ENCODE results near the gene SLC41A3.

SLC41A3 gene

GRCh38 chr3:126076140-126076539, 7.8 kb downstream of the SLC41A3 start (continued):
- TF ChIP-seq, protein P1, sequence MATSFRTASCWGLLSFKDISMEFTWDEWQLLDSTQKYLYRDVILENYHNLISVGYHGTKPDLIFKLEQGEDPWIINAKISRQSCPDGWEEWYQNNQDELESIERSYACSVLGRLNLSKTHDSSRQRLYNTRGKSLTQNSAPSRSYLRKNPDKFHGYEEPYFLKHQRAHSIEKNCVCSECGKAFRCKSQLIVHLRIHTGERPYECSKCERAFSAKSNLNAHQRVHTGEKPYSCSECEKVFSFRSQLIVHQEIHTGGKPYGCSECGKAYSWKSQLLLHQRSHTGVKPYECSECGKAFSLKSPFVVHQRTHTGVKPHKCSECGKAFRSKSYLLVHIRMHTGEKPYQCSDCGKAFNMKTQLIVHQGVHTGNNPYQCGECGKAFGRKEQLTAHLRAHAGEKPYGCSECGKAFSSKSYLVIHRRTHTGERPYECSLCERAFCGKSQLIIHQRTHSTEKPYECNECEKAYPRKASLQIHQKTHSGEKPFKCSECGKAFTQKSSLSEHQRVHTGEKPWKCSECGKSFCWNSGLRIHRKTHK (tag by site-specific recombination; IDR thresholded peaks at IDR 0.05) = no peak
- TF ChIP-seq GFI1B (tag by site-specific recombination; IDR thresholded peaks at IDR 0.05) = no peak
- no peak for TF ChIP-seq ZFP3 (tag by site-specific recombination; IDR thresholded peaks at IDR 0.05; ENCODE audit: low read depth)
- no peak for TF ChIP-seq ZNF518A (tag by site-specific recombination; conservative IDR thresholded peaks at IDR 0.05; ENCODE audit: low read depth)
- TF ChIP-seq REPIN1 (tag by site-specific recombination; IDR thresholded peaks at IDR 0.05; ENCODE audit: low read depth) = no peak
- TF ChIP-seq OVOL3 (tag by site-specific recombination; IDR thresholded peaks at IDR 0.05) = no peak
- no peak for TF ChIP-seq YY2 (tag by site-specific recombination; IDR thresholded peaks at IDR 0.05)
- TF ChIP-seq ZNF324 (tag by site-specific recombination; IDR thresholded peaks at IDR 0.05) = no peak
- TF ChIP-seq KLF10 (tag by site-specific recombination; IDR thresholded peaks at IDR 0.05) = no peak

DNA sequence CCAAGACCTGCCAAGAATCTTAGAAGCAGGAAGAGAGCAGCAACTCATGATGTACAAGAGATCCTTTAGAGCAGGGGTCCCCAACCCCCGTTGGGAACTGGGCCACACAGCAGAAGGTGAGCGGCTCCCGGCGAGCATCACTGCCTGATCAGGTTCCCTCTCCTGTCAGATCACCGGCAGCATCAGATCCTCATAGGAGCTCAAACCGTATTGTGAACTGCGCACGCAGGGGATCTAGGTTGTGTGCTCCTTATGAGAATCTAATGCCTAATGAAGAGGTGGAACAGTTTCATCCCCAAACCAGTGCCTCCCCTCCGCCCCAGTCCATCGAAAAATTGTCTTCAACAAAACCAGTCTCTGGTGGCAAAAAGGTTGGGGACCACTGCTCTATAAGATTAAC, 13.8 kb downstream of the SLC41A3 start:
- POLR2A ChIA-PET = no interaction called here
- TF ChIP-seq, protein P2, sequence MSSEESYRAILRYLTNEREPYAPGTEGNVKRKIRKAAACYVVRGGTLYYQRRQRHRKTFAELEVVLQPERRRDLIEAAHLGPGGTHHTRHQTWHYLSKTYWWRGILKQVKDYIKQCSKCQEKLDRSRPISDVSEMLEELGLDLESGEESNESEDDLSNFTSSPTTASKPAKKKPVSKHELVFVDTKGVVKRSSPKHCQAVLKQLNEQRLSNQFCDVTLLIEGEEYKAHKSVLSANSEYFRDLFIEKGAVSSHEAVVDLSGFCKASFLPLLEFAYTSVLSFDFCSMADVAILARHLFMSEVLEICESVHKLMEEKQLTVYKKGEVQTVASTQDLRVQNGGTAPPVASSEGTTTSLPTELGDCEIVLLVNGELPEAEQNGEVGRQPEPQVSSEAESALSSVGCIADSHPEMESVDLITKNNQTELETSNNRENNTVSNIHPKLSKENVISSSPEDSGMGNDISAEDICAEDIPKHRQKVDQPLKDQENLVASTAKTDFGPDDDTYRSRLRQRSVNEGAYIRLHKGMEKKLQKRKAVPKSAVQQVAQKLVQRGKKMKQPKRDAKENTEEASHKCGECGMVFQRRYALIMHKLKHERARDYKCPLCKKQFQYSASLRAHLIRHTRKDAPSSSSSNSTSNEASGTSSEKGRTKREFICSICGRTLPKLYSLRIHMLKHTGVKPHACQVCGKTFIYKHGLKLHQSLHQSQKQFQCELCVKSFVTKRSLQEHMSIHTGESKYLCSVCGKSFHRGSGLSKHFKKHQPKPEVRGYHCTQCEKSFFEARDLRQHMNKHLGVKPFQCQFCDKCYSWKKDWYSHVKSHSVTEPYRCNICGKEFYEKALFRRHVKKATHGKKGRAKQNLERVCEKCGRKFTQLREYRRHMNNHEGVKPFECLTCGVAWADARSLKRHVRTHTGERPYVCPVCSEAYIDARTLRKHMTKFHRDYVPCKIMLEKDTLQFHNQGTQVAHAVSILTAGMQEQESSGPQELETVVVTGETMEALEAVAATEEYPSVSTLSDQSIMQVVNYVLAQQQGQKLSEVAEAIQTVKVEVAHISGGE (tag by site-specific recombination; conservative IDR thresholded peaks at IDR 0.05; ENCODE audit: low read depth) = no peak
- TF ChIP-seq ZNF544 (tag by site-specific recombination; IDR thresholded peaks at IDR 0.05) = no peak
- TF ChIP-seq KLF1 (tag by site-specific recombination; IDR thresholded peaks at IDR 0.05) = no peak
- no peak for TF ChIP-seq TRIM28 (IDR thresholded peaks at IDR 0.05; ENCODE audit: borderline replicate concordance, low read length)
- no peak for TF ChIP-seq FEZF1 (tag by site-specific recombination; IDR thresholded peaks at IDR 0.05)
- CTCF ChIA-PET = interaction anchor here (0.6 kb wide), 1 partner anchor 703 kb away, joined by 5 read pairs; no protein-coding TSS in a partner anchor
- H3K9me3 ChIP-seq (ENCODE audit: control insufficient read depth, insufficient read depth, low read depth, low read length) = no peaks in the 10 kb centered on the region
- H3K4me3 ChIP-seq (ENCODE audit: low read depth, low read length) = no peak overlapping the region
- H3K36me3 ChIP-seq (ENCODE audit: control insufficient read depth in 2 of 2, insufficient read depth in 1 of 2, low read length in 2 of 2) = peaks cover 0 to 20% of the 10 kb centered on the region in 2 experiments; a peak in 1 of 3 replicates
- H3K4me1 ChIP-seq (ENCODE audit: control insufficient read depth, insufficient read depth, low read length) = no peaks in the 10 kb centered on the region
- no peak overlapping the region for H3K27ac ChIP-seq (ENCODE audit: extremely low read depth, low read depth, low read length)

DNA sequence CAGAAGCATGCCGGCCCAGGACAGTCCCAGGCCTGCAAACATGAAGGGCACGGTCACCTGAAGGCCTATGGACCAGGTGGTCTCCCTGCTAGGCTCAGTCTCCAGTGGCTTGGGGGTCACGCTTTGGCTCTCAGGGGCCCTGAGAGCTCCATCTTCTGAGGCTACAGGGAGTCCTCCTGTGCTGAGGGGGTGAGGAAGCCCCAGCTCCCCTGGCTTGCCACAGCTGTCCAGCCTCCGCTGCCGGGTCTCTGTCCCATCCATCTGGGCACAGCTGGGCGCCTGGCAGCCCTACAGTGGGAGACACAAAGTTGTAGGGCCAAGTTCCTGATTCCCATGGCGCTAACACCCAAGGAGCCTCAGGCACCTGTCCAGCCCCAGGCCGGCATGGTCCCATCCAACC, 16.0 kb downstream of the SLC41A3 start:
- Histone ChIP-seq H3K36me3 (ENCODE audit: control insufficient read depth in 2 of 2, insufficient read depth in 1 of 2, low read length in 2 of 2) (peaks cover 0 to 19% of the 10 kb centered on the region in 2 experiments; a peak in 1 of 3 replicates), H3K4me1 (ENCODE audit: control insufficient read depth, insufficient read depth, low read length) (no peaks in the 10 kb centered on the region), H3K27ac (ENCODE audit: extremely low read depth, low read depth, low read length) (no peak overlapping the region), H3K4me3 (ENCODE audit: low read depth, low read length) (no peak overlapping the region), H3K9me3 (ENCODE audit: control insufficient read depth, insufficient read depth, low read depth, low read length) (no peaks in the 10 kb centered on the region)
- POLR2A ChIA-PET = no interaction called here
- CTCF ChIA-PET = no interaction called here
- TF ChIP-seq ZNF530 (tag by site-specific recombination; IDR thresholded peaks at IDR 0.05; ENCODE audit: low read depth) (no peak), ZNF138 (tag by site-specific recombination; IDR thresholded peaks at IDR 0.05; ENCODE audit: borderline replicate concordance) (no peak), ZBTB26 (tag by site-specific recombination; optimal IDR thresholded peaks at IDR 0.05) (no peak), ZNF585B (tag by site-specific recombination; IDR thresholded peaks at IDR 0.05) (no peak), ZNF433 (tag by site-specific recombination; IDR thresholded peaks at IDR 0.05; ENCODE audit: low read depth) (no peak), ZNF221 (tag by site-specific recombination; IDR thresholded peaks at IDR 0.05; ENCODE audit: borderline replicate concordance) (no peak), ZNF677 (tag by site-specific recombination; IDR thresholded peaks at IDR 0.05) (no peak), ZNF24 (tag by site-specific recombination; IDR thresholded peaks at IDR 0.05) (no peak), ZNF791 (tag by site-specific recombination; IDR thresholded peaks at IDR 0.05) (no peak), ZNF133 (tag by site-specific recombination; IDR thresholded peaks at IDR 0.05) (no peak), ZNF366 (tag by site-specific recombination; conservative IDR thresholded peaks at IDR 0.05) (no peak)

All from HEK293 (cell line).